T47D (cell line): Measurements from ENCODE around the gene AGTPBP1.
"Not testable (repeated sequence)": the region's sequence is repeated elsewhere in the genome, so short reads cannot be mapped to it uniquely, and the experiment has no call there.

ENCODE experiments used
- DNase-seq, 2 experiments: peaks; one replicate each; pipeline versions ENCODE4 v3.0.0 to v3.0.0-alpha.2; 2011 to 2012; ENCODE audit warnings: low read depth in 1 of 2, low spot score in 1 of 2
- JUND ChIP-seq: IDR thresholded peaks from 2 replicates; pipeline ENCODE4 v1.6.1; 2012; ENCODE audit warnings: low read depth
- in situ Hi-C: cut with HindIII; loops from 2 replicates; pipeline ENCODE4 v1.10.0; 2016; ENCODE audit warnings: low sequenced_read_pairs, low pct_unique_long_range_greater_than_20kb

Gene AGTPBP1

DNA sequence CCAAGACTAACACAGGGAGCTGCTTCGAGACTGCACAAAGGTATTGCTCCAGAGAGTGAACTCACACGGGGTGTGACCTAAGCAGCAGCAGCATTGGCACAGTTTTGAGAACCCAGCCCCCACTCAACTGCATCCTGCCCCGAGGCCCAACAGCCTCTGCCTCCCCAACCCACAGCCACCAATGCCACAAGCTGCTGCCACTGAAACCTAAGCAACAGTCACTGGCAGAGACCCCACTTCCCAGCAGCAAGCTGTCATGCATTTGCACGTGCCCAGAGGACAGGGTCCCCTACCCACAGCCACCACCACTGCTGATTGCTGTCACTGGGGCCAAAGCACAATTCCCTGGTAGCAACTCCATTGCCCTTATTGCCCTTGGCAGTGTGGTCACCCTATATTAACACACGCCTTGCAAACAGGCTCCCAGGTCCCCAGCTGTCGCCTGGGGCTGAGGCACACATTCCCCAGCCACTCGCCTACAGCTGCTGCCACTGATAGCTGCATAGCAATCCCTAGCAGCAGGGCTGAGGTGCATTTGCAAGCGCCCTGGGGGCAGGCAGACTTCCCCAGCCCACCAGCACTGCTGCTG lies 141.0 kb downstream of the AGTPBP1 start:
- in situ Hi-C loops: no loop called here
- no peak for DNase-seq
- no peak for TF ChIP-seq JUND

DNA sequence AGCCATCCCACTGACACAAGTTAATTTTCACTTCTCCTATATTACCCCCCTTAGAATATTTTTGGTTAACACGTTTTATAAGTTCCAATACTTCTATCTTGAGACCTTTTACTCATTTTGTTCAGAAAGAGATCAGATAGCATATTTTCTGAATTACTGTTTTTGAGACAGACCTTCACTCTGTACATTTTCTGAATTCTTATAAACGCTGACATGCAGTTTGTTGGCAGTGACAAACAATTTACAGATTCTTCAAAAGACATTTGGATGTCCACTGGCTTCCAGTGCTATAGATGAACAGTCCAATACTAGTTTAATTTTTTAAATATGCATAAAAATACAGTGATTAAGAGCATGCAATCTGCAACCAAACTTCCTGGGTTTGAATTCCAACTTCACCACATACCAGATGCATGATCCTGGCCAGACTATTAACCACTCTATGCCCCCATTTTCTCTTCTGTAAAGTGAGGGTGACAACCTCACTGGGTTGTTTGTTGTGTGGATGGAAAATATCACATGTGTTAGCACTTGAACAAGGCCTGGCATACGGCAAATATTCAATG lies 142.1 kb downstream of the AGTPBP1 start:
- no peak for TF ChIP-seq JUND
- DNase-seq: no peak
- in situ Hi-C loops: no loop called here

DNA sequence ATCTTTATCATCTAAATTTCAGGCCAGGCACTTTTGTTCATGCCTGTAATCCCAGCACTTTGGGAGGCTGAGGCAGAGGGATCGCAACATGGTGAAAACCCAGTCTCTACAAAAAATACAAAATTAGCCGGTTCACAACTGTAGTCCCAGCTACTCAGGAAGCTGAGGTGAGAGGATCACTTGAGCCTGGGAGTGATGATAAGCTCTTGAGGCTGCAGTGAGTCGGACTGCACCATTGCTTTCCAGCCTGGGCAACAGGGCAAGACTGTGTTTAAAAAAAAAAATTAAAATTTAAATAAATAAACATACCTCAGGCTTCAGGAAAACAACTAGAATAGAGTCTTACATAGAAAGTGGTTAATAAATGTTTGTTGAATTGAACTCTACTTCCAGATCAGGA lies 147.4 kb downstream of the AGTPBP1 start:
- DNase-seq: no peak
- in situ Hi-C loops: no loop called here
- TF ChIP-seq JUND: no peak

DNA sequence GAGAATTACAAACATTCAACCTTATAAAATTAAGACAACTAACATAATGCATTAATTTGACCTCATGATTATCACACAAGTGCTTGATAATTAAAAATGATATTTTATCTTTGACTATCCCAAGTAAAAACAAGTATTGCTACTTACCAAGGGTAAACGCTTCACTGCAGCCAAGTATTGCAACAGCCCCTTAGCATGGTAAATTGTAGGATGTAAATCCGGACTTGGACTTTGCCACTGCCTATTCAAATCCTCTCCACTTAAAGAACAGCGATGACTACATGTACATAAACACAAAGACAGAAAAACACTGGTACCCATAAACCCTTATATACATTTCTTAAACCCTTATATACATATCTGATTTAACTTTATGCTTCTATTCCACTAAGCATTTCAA lies 155.1 kb downstream of the AGTPBP1 start:
- TF ChIP-seq JUND: no peak
- in situ Hi-C loops: no loop called here
- DNase-seq: no peak

DNA sequence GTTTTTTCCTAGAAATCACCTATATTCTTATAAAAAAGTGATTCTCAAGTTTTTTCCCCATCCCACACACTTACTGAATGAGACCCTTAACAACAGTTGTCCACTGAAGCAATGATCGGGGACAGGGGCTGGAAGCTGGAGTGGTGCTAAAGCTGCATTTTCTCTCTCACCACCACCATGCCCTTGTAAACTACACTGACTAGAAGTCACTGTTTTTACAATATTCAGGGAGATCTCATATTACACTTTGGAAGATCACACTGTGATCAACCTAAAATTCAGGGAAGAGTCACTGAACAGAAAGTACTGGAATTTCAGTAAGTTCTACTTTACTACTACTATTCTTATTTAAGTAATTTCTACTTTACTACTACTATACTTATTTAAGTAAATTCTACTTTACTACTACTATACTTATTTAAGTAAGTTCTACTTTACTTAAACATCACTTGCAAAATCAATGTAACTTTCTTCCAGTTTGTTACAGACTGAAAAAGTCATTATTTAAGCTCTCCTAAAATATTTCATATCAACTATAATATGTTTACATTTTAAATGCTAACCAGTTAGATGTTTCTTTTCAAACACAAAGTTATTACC lies 164.3 kb downstream of the AGTPBP1 start:
- in situ Hi-C loops: no loop called here
- DNase-seq: no peak
- TF ChIP-seq JUND: no peak

DNA sequence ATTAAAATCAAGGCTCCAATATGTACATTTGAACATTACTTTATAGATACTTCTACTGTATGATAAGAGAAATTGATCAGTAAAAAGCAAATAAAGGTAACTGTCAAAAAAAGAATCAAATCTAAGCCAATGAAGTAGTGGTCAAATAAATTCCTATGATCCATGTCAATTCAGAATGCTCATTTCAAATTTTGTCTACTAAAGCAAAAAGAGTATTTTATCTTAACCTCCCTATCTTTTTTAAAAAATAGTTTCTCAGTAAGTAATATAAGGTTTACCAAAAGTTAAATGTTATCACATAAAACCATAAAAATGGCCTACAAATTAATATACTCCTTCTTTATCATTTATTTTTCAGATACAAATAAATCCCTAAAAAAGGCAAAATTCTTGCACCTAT lies 165.9 kb downstream of the AGTPBP1 start:
- TF ChIP-seq JUND: no peak
- DNase-seq: no peak
- in situ Hi-C loops: no loop called here

DNA sequence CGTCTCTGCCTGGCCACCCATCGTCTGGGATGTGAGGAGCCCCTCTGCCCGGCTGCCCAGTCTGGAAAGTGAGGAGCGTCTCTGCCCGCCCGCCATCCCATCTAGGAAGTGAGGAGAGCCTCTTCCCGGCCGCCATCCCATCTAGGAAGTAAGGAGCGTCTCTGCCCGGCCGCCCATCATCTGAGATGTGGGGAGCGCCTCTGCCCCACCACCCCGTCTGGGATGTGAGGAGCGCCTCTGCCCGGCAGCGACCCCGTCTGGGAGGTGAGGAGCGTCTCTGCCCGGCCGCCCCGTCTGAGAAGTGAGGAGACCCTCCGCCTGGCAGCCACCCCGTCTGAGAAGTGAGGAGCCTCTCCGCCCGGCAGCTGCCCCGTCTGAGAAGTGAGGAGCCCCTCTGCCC lies 168.2 kb downstream of the AGTPBP1 start:
- in situ Hi-C loops, DNase-seq: not testable (repeated sequence)

DNA sequence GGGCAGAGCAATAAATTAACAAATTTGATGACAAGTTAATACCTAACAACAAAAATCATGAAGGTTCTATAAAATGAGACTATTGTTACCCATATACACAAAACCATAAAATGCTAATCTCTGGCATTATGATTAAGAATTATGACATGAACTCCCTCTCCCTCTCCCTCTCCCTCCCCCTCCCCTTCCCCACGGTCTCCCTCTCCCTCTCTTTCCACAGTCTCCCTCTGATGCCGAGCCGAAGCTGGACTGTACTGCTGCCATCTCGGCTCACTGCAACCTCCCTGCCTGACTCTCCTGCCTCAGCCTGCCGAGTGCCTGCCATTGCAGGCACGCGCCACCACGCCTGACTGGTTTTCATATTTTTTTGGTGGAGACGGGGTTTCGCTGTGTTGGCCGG lies 168.8 kb downstream of the AGTPBP1 start:
- DNase-seq, in situ Hi-C loops: not testable (repeated sequence)

DNA sequence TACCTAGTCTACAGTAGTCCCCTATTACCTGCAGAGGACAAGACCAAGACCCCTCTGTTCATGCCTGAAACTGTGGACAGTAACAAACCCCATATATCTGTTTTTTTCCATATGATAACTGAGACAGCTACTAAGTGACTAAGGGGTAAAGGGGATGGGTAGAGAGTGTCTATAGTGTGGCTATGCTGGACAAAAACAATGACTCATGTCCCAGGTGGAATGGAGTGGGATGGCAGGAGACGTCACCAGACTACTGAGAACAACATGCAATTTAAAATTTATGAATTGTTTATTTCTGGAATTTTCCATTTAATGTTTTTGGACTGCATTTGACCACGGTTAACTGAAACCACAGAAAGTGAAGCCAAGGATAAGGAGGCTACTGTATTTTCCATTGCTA lies 171.8 kb downstream of the AGTPBP1 start:
- TF ChIP-seq JUND: no peak
- in situ Hi-C loops: no loop called here
- no peak for DNase-seq

DNA sequence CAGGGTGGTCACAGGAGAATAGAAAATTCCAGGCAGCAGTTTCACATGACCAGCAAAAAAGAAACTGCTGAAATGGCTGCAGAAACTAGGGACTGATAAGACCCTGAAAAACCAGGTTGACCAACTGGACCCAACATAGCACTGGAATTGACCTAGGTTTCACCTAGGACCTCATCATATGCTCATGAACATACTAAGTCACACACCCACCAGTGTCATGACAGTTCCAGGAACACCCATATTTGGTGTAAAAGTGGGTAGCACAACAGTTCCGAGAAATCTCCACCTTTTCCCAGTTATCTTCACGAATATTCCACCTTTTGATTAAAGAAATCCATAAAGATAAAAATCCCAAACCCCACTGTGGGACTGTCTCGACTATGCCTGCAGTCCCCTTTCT lies 182.2 kb downstream of the AGTPBP1 start:
- TF ChIP-seq JUND: no peak
- in situ Hi-C loops: no loop called here

DNA sequence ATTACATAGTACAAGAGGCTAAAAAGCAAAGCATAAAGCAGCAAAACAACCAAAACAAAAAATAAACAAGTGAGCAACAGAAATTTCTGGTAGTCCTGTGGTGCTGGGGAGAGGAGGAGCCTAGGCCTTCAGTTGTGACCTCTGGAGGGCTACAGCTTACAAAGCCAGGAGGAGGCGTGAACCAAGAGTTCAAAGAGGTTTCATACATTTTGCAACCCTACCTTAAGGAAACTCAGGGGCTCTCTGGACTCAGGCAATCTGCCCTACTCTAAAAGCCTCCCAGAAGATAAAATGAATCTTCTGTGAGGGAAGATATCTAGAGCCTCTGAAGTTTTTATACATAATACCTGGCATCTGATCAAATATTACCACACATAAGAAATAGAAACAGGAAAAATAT lies 187.4 kb downstream of the AGTPBP1 start:
- DNase-seq: no peak
- in situ Hi-C loops: no loop called here
- TF ChIP-seq JUND: no peak

More for the DNA sequence above, 182.2 kb downstream of the AGTPBP1 start:
- no peak for DNase-seq

DNA sequence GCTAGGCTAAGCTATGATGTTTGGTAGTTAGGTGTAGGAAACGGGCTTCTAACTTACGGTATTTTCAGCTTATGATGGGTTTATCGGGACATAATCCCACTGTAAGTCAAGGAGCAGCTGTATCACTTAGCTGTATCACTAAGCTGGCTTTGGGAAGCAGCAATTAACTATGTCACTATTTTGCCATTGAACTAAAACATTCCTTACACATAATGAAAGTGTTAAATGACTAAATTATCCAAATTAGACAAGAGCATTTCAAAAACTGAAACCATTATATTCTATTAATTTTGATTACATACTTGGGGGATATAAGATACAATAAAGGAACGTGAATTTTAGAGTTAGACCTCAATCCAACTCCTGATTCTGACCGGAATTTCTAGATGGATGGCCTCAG lies 188.3 kb downstream of the AGTPBP1 start:
- no peak for TF ChIP-seq JUND
- in situ Hi-C loops: no loop called here
- DNase-seq: no peak

DNA sequence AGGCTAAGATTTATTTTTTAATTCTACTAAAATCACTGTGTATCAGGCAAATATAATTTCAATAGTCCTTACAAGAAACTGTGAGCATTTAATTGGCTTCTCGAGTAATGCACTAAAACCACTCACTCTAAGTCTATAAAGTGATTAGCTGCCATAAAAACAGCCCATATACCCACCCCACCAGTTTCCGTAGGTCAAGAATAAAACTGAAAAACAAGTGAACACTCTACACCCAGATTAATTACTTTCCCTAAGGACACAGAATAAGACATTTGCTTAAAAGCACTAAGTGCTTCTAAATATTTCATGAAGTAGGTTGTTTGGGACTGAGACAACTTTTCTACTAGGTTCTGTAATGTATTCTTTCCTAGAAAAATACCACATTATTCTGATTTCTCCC lies 194.2 kb downstream of the AGTPBP1 start:
- no peak for DNase-seq
- no peak for TF ChIP-seq JUND
- in situ Hi-C loops: no loop called here

DNA sequence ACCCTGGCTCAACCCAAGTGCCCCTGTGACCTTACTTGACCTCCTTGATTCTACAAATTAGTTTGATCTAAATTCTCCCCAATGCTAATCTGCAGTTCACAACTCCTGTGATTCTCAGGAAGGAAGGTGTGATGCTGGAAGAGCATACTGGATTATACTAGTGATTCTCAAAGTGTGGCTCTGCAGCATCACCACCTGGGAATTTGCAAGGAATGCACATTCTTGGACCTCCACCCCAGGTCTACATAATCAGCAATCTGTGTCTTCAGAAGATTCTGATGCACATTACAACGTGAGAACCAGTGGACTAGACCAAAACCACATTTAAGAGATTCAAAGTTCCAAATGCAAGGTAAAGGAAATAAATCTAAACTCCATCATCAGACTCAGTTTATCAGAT lies 198.6 kb downstream of the AGTPBP1 start:
- no peak for TF ChIP-seq JUND

More for the DNA sequence above, 198.6 kb downstream of the AGTPBP1 start:
- in situ Hi-C loops: no loop called here
- DNase-seq: peak in 1 of 2 experiments; percentile 3
